ENCODE results near the gene FOXP1.

- TF ChIP-seq ATF3 (IDR thresholded peaks at IDR 0.05; ENCODE audit: insufficient read depth, low read depth, low read length) = no peak
- TF ChIP-seq POLR2A (IDR thresholded peaks at IDR 0.05; ENCODE audit: control extremely low read depth in 1 of 2, low read depth in 2 of 2, low read length in 2 of 2) = no peak
- no peak for TF ChIP-seq EP300 (IDR thresholded peaks at IDR 0.05; ENCODE audit: borderline replicate concordance in 1 of 2, low read depth in 2 of 2, low read length in 2 of 2)
- no peak for TF ChIP-seq ATF2 (IDR thresholded peaks at IDR 0.05; ENCODE audit: low read length)
- TF ChIP-seq CTCF (IDR thresholded peaks at IDR 0.05; ENCODE audit: control extremely low read depth in 1 of 3, insufficient read depth in 1 of 3, low read depth in 1 of 3, low read length in 3 of 3) = no peak
- no peak for TF ChIP-seq EZH2 (IDR thresholded peaks at IDR 0.05; ENCODE audit: low read depth, low read length, severe bottlenecking)
- no peak for TF ChIP-seq MAFK (IDR thresholded peaks at IDR 0.05; ENCODE audit: low read depth, low read length)
- no peak for TF ChIP-seq RXRA (IDR thresholded peaks at IDR 0.05; ENCODE audit: insufficient read depth, low read depth, low read length)
- TF ChIP-seq GABPA (IDR thresholded peaks at IDR 0.05; ENCODE audit: borderline replicate concordance, insufficient read depth, low read length) = no peak
- no peak for TF ChIP-seq ZNF274 (IDR thresholded peaks at IDR 0.05; ENCODE audit: borderline replicate concordance, extremely low read depth, low read length)
- no peak for TF ChIP-seq RAD21 (IDR thresholded peaks at IDR 0.05 in 1 of 2, conservative IDR thresholded peaks at IDR 0.05 in 1 of 2; ENCODE audit: low read depth in 2 of 2, low read length in 2 of 2)
- no peak for TF ChIP-seq CREB1 (IDR thresholded peaks at IDR 0.05)
- no peak for TF ChIP-seq HDAC6 (IDR thresholded peaks at IDR 0.05; ENCODE audit: low read depth, low read length)
Measured at GRCh38 chr3:71325715-71326114, 257.8 kb downstream of the FOXP1 start.

Measured in H1 (cell line).